Endothelial cell of umbilical vein (primary cell): ENCODE measurements around the gene RGS8. TPM values are rescaled to one million over a fixed set of nuclear protein-coding genes. Genes with fewer than 3 reads are reported as not detected.

ENCODE experiments used
- BruUV-seq: library from RNA; stranded (reverse); fragments of 400-500 nt; replicated peaks from 2 replicates; lab custom pipeline; 2021; lab: Mats Ljungman, UMichigan
- CTCF ChIA-PET: fragments of 300-600, 350-600 bp; sonication (Branson Sonifier 250); formaldehyde crosslinking; loops from one replicate; lab custom pipeline; 2021; ENCODE audit warnings: antibody characterized with exemption, inconsistent platforms; lab: Charles Lee
- POLR2A ChIA-PET: fragments of 300-600, 350-600 bp; sonication (Branson Sonifier 250); formaldehyde crosslinking; loops from one replicate; lab custom pipeline; 2021; ENCODE audit warnings: antibody characterized with exemption, inconsistent platforms; lab: Charles Lee
- DNase-seq: peaks from one replicate; pipeline ENCODE4 v3.0.0-alpha.2; 2011; ENCODE audit warnings: low read depth, low spot score
- FAIRE-seq: peaks from 2 replicates; lab custom pipeline; 2011; peaks lifted over from hg19 to GRCh38; lab: Jason Lieb, UNC
- H2AFZ ChIP-seq: 2 replicates; pipeline ENCODE4 v1.6.0; 2012; ENCODE audit warnings: low read depth, low read length, control low read depth, inconsistent platforms
- H3K27ac ChIP-seq: 2 replicates; pipeline ENCODE4 v1.5.1; 2011; ENCODE audit warnings: low read depth, mild to moderate bottlenecking, control low read depth, low read length, moderate library complexity; ENCODE audit not compliant: insufficient read depth
- H3K27me3 ChIP-seq, 2 experiments: 2 replicates each; pipeline versions ENCODE4 v1.6.0 to v1.6.1; 2011; ENCODE audit warnings: low read length in 2 of 2, mixed read lengths in 1 of 2; ENCODE audit not compliant: control insufficient read depth in 2 of 2, insufficient read depth in 2 of 2
- H3K36me3 ChIP-seq, 2 experiments: 2 replicates in 1 of 2; 3 replicates in 1 of 2; pipeline ENCODE4 v1.5.1; 2011; ENCODE audit warnings: low read length in 2 of 2, mild to moderate bottlenecking in 1 of 2, moderate library complexity in 1 of 2; ENCODE audit not compliant: control insufficient read depth in 2 of 2, insufficient read depth in 2 of 2; ENCODE audit errors: extremely low read depth in 1 of 2
- H3K4me1 ChIP-seq: 3 replicates; pipeline ENCODE4 v1.5.1; 2011; ENCODE audit warnings: mild to moderate bottlenecking, low read length; ENCODE audit not compliant: control insufficient read depth, insufficient read depth; ENCODE audit errors: extremely low read depth
- H3K4me2 ChIP-seq: 2 replicates; pipeline ENCODE4 v1.6.1; 2011; ENCODE audit warnings: low read length, control low read depth, mixed read lengths; ENCODE audit not compliant: insufficient read depth
- H3K4me3 ChIP-seq, 3 experiments: fragments of 200-600 bp in 1 of 3; sonication (generic), shearing (Covaris generic) in 1 of 3; replicated peaks in 1 of 3; 2 replicates each; pipeline ENCODE4 v1.5.1; 2011 to 2016; ENCODE audit warnings: control low read depth in 3 of 3, low read length in 3 of 3, mild to moderate bottlenecking in 2 of 3, inconsistent platforms in 1 of 3, low read depth in 1 of 3, moderate library complexity in 1 of 3; ENCODE audit not compliant: insufficient read depth in 1 of 3
- H3K79me2 ChIP-seq: 2 replicates; pipeline ENCODE4 v1.6.0; 2012; ENCODE audit warnings: low read length, inconsistent platforms; ENCODE audit not compliant: control insufficient read depth, insufficient read depth
- H3K9ac ChIP-seq: replicated peaks from 2 replicates; pipeline ENCODE3; 2011; ENCODE audit warnings: low read length, control low read depth; ENCODE audit not compliant: insufficient read depth; ENCODE audit errors: extremely low read depth
- H3K9me1 ChIP-seq: replicated peaks from 3 replicates; pipeline ENCODE4 v1.6.0; 2011; ENCODE audit warnings: mild to moderate bottlenecking, low read length; ENCODE audit not compliant: control insufficient read depth, insufficient read depth; ENCODE audit errors: extremely low read depth
- H3K9me3 ChIP-seq: replicated peaks from 2 replicates; pipeline ENCODE4 v1.5.1; 2012; ENCODE audit warnings: low read length, inconsistent platforms; ENCODE audit not compliant: control insufficient read depth, insufficient read depth
- H4K20me1 ChIP-seq: replicated peaks from 2 replicates; pipeline ENCODE3; 2011; ENCODE audit warnings: mild to moderate bottlenecking, low read length; ENCODE audit not compliant: control insufficient read depth, insufficient read depth; ENCODE audit errors: extremely low read depth
- EZH2 ChIP-seq: IDR thresholded peaks from 2 replicates; pipeline ENCODE4 v1.6.1; 2012; ENCODE audit warnings: borderline replicate concordance, low read depth, mild to moderate bottlenecking, moderate library complexity, low read length, inconsistent platforms; ENCODE audit not compliant: severe bottlenecking
- FOS ChIP-seq: IDR thresholded peaks from 2 replicates; pipeline ENCODE4 v1.6.1; 2011; ENCODE audit warnings: mild to moderate bottlenecking, low read length, moderate library complexity, borderline replicate concordance; ENCODE audit not compliant: insufficient read depth
- GATA2 ChIP-seq: IDR thresholded peaks from 2 replicates; pipeline ENCODE4 v1.7.0; 2011; ENCODE audit warnings: low read depth, mild to moderate bottlenecking, moderate library complexity, mixed read lengths, low read length; ENCODE audit not compliant: insufficient read length, insufficient read depth
- JUN ChIP-seq: IDR thresholded peaks from 2 replicates; pipeline ENCODE4 v1.6.1; 2011; ENCODE audit warnings: borderline replicate concordance, low read depth; ENCODE audit not compliant: insufficient read length, insufficient read depth
- MAX ChIP-seq: IDR thresholded peaks from 2 replicates; pipeline ENCODE4 v1.6.1; 2011; ENCODE audit not compliant: insufficient read depth, insufficient read length
- MYC ChIP-seq: IDR thresholded peaks from one replicate; pipeline ENCODE4 v1.6.1; 2011; ENCODE audit warnings: mild to moderate bottlenecking, low read depth, low read length
- POLR2A ChIP-seq: IDR thresholded peaks from 2 replicates; pipeline ENCODE4 v1.6.1; 2012; ENCODE audit warnings: low read depth, mild to moderate bottlenecking, control low read depth, low read length
- POLR2AphosphoS5 ChIP-seq: IDR thresholded peaks from 2 replicates; pipeline ENCODE4 v1.6.1; 2012; ENCODE audit warnings: low read depth, mild to moderate bottlenecking, control low read depth, low read length, moderate library complexity; ENCODE audit not compliant: insufficient read depth
- dilution Hi-C: fragments of 300-500 bp; cut with MboI; formaldehyde crosslinking; loops from one replicate; pipeline ENCODE4 v1.15.0; 2019; ENCODE audit warnings: low sequenced_read_pairs; ENCODE audit not compliant: extremely low pct_ligation_motif_present
- intact Hi-C: fragments of 100-400 bp; cut with micrococcal nuclease; formaldehyde crosslinking; loops from one replicate; pipeline ENCODE4 v1.10.0; 2022
- polyA plus RNA-seq, 4 experiments: library from polyadenylated mRNA; depleted of rRNA in 3 of 4; stranded (reverse) in 3 of 4; unstranded in 1 of 4; fragments of >200 nt; gene quantifications; 2 replicates each; pipeline versions ENCODE4 v1.2.1 to v1.2.3, GENCODE V29; 2011 to 2012; ENCODE audit warnings: missing spikeins in 1 of 4
- total RNA-seq: library from RNA; stranded (reverse); gene quantifications from 2 replicates; pipeline ENCODE4 v1.2.3, GENCODE V29; 2021
- TF ChIP-seq, protein P1 (sequence below), 2 donors: IDR thresholded peaks; 1 replicate in 1 of 2; 2 replicates in 1 of 2; pipeline ENCODE4 v1.5.1; 2011; ENCODE audit warnings: low read length in 2 of 2, mild to moderate bottlenecking in 2 of 2, moderate library complexity in 2 of 2, control low read depth in 1 of 2, inconsistent platforms in 1 of 2, low read depth in 1 of 2; ENCODE audit not compliant: insufficient read depth in 1 of 2; ENCODE audit errors: extremely low read depth in 1 of 2

The RGS8 gene
- total and polyA plus RNA-seq, 2 donors (not counting 3 experiments of a cell fraction or from before 2014, with no cell fraction given): not detected

DNA sequence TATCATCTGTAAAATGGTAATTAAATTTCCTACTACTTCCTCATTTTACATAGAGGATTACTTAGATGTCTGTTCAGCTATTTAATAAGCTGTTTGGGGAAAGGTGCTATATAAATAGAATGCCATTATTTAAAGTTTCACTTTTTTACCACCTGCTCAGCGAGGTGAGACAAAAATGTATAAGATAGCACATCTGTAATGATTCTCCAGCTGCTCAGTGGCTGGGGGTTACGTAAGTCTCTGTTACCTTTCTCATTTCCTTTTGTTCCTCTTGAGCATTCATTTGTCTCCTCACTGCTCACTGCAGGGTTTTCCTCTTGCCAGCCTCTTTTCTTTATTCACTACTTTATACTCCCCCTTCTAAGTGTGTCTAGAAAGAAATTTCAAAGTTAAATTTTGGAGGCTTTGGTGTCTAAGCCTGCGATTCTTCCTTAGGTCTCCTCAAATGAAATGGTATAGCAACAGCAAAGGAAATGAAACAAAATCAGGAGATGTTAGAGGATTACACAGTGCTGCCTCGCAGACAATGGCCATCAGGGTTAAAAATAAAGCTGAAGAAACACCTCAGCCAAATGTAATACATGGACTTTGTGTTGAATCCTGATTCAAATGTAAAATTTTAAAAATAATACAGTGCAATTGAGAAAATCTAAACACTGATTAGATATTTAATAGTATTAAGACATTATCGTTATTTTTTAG, 6.8 kb downstream of the RGS8 start:
- ChIA-PET CTCF (no interaction called here), POLR2A (no interaction called here)
- Histone ChIP-seq H3K27ac (no peak overlapping the region), H2AFZ (no peak overlapping the region), H3K9ac (no peak overlapping the region), H3K79me2 (no peaks in the 10 kb centered on the region), H3K4me3 (no peak overlapping the region), H3K4me2 (no peak overlapping the region), H3K4me1 (no peaks in the 10 kb centered on the region), H3K9me1 (no peaks in the 10 kb centered on the region), H3K9me3 (no peaks in the 10 kb centered on the region), H4K20me1 (no peaks in the 10 kb centered on the region), H3K27me3 (no peaks in the 10 kb centered on the region), H3K36me3 (no peaks in the 10 kb centered on the region)
- dilution Hi-C loops (no loop called here), intact Hi-C loops (no loop called here)
- BruUV-seq: no TSS peak
- FAIRE-seq (no peak), DNase-seq (no peak)
- TF ChIP-seq MYC (no peak), JUN (no peak), POLR2A (no peak), POLR2AphosphoS5 (no peak), FOS (no peak), GATA2 (no peak), EZH2 (no peak), MAX (no peak)
- TF ChIP-seq, protein P1, sequence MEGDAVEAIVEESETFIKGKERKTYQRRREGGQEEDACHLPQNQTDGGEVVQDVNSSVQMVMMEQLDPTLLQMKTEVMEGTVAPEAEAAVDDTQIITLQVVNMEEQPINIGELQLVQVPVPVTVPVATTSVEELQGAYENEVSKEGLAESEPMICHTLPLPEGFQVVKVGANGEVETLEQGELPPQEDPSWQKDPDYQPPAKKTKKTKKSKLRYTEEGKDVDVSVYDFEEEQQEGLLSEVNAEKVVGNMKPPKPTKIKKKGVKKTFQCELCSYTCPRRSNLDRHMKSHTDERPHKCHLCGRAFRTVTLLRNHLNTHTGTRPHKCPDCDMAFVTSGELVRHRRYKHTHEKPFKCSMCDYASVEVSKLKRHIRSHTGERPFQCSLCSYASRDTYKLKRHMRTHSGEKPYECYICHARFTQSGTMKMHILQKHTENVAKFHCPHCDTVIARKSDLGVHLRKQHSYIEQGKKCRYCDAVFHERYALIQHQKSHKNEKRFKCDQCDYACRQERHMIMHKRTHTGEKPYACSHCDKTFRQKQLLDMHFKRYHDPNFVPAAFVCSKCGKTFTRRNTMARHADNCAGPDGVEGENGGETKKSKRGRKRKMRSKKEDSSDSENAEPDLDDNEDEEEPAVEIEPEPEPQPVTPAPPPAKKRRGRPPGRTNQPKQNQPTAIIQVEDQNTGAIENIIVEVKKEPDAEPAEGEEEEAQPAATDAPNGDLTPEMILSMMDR (IDR thresholded peaks at IDR 0.05; ENCODE audit: extremely low read depth in 1 of 2, insufficient read depth in 1 of 2, low read depth in 1 of 2, low read length in 2 of 2): no peak
